ENCODE results near the gene ARL6IP4.

ARL6IP4 gene

GRCh38 chr12:122949405-122949804 lies 31.1 kb upstream of the ARL6IP4 start:
- Histone ChIP-seq H3K27me3 (ENCODE audit: control insufficient read depth, insufficient read depth, low read length) (no peaks in the 10 kb centered on the region), H3K9me3 (ENCODE audit: control insufficient read depth, low read length) (no peaks in the 10 kb centered on the region), H3K79me2 (peaks cover 6% of the 10 kb centered on the region), H3K4me3 (ENCODE audit: low read depth, low read length) (no peak overlapping the region), H3K4me1 (no peaks in the 10 kb centered on the region), H2AFZ (no peak overlapping the region), H3K27ac (no peak overlapping the region), H3K36me3 (ENCODE audit: control insufficient read depth, insufficient read depth, low read length) (no peaks in the 10 kb centered on the region), H3K9ac (no peak overlapping the region), H3K4me2 (ENCODE audit: low read length) (no peak overlapping the region)
- no peak for TF ChIP-seq CTCF (IDR thresholded peaks at IDR 0.05)

- Histone ChIP-seq H3K27me3 (ENCODE audit: control insufficient read depth, insufficient read depth, low read length) (no peaks in the 10 kb centered on the region), H3K4me3 (ENCODE audit: low read depth, low read length) (no peak overlapping the region), H3K27ac (no peak overlapping the region), H3K9me3 (ENCODE audit: control insufficient read depth, low read length) (no peaks in the 10 kb centered on the region), H2AFZ (no peak overlapping the region), H3K9ac (no peak overlapping the region), H3K4me1 (no peaks in the 10 kb centered on the region), H3K79me2 (peaks cover 6% of the 10 kb centered on the region), H3K36me3 (ENCODE audit: control insufficient read depth, insufficient read depth, low read length) (no peaks in the 10 kb centered on the region), H3K4me2 (ENCODE audit: low read length) (no peak overlapping the region)
- TF ChIP-seq CTCF (IDR thresholded peaks at IDR 0.05): no peak
Measured at GRCh38 chr12:122949816-122950675, 30.4 kb upstream of the ARL6IP4 start.

- Histone ChIP-seq H2AFZ (no peak overlapping the region), H3K4me3 (ENCODE audit: low read depth, low read length) (no peak overlapping the region), H3K27ac (no peak overlapping the region), H3K79me2 (peaks cover 6% of the 10 kb centered on the region), H3K4me1 (no peaks in the 10 kb centered on the region), H3K27me3 (ENCODE audit: control insufficient read depth, insufficient read depth, low read length) (no peaks in the 10 kb centered on the region), H3K4me2 (ENCODE audit: low read length) (no peak overlapping the region), H3K36me3 (ENCODE audit: control insufficient read depth, insufficient read depth, low read length) (no peaks in the 10 kb centered on the region), H3K9me3 (ENCODE audit: control insufficient read depth, low read length) (no peaks in the 10 kb centered on the region), H3K9ac (no peak overlapping the region)
- no peak for TF ChIP-seq CTCF (IDR thresholded peaks at IDR 0.05)
Measured at GRCh38 chr12:122951406-122951805, 29.1 kb upstream of the ARL6IP4 start.

- Histone ChIP-seq H3K9ac (no peak overlapping the region), H3K36me3 (ENCODE audit: control insufficient read depth, insufficient read depth, low read length) (no peaks in the 10 kb centered on the region), H3K4me3 (ENCODE audit: low read depth, low read length) (no peak overlapping the region), H3K27me3 (ENCODE audit: control insufficient read depth, insufficient read depth, low read length) (no peaks in the 10 kb centered on the region), H3K9me3 (ENCODE audit: control insufficient read depth, low read length) (no peaks in the 10 kb centered on the region), H3K27ac (no peak overlapping the region), H3K4me1 (no peaks in the 10 kb centered on the region), H3K79me2 (peaks cover 6% of the 10 kb centered on the region), H3K4me2 (ENCODE audit: low read length) (no peak overlapping the region), H2AFZ (no peak overlapping the region)
- TF ChIP-seq CTCF (IDR thresholded peaks at IDR 0.05): peak; percentile 84
Measured at GRCh38 chr12:122951979-122952892, 28.2 kb upstream of the ARL6IP4 start.

All from parathyroid adenoma (tissue), 2 donors.